Forelimb muscle (tissue), 1 donor: ENCODE measurements around the gene KLK1. TPM values are rescaled to one million over a fixed set of nuclear protein-coding genes. Genes with fewer than 3 reads are reported as not detected.
"Not testable (repeated sequence)": the region's sequence is repeated elsewhere in the genome, so short reads cannot be mapped to it uniquely, and the experiment has no call there.

Source experiments
- DNase-seq: peaks from one replicate; pipeline ENCODE4 v3.0.0-alpha.2; 2013; ENCODE audit warnings: low read depth
- polyA plus RNA-seq: library from polyadenylated mRNA; unstranded; fragments of 120-200 nt; gene quantifications from one replicate; pipeline ENCODE4 v1.2.1, GENCODE V29; 2013; ENCODE audit not compliant: insufficient read length

The KLK1 gene
- polyA plus RNA-seq, 1 donor = 0.56 TPM

DNA sequence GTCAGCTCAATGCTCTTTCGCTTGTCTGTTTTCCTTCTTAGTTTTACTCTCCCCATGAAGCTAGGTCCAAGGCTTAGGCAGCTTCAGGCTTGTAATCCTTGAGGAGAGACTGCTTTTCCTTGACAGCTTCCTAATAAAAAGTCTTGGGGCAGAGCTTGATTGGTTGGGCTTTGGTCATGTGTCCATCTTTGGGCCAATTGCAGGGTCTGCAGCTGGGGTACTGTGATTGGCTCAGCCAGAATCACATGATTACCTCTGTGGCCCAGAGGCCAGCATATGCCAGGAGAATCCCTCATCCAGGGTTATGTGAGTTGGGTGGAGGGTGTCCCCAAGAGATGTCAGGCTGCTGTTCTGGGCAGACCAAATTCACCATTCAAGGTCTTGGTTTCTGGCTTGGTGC is 8.1 kb downstream of the KLK1 start:
- DNase-seq = no peak

DNA sequence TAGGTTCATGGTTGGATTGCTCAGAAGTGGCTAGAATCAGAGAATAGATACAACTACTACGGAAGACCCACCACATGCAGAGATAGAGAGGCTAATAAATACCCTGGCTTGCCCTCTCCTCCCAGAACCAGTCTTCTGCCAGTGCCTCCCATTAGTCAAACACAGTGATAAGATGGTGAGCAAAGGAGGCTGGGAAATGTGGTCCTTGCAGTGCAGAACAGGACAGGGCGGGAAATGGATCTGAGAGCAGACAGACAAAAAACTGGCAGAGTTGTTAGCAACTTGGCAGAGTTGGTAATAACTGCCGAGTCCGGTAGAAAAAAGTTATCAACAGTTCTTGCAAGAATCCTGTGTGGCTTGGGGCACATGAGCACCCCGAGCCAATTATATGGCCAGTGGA is 8.7 kb downstream of the KLK1 start:
- DNase-seq = no peak

- DNase-seq = no peak
These were observed 11.1 kb downstream of the KLK1 start for GRCh38 chr19:50812474-50812873.

DNA sequence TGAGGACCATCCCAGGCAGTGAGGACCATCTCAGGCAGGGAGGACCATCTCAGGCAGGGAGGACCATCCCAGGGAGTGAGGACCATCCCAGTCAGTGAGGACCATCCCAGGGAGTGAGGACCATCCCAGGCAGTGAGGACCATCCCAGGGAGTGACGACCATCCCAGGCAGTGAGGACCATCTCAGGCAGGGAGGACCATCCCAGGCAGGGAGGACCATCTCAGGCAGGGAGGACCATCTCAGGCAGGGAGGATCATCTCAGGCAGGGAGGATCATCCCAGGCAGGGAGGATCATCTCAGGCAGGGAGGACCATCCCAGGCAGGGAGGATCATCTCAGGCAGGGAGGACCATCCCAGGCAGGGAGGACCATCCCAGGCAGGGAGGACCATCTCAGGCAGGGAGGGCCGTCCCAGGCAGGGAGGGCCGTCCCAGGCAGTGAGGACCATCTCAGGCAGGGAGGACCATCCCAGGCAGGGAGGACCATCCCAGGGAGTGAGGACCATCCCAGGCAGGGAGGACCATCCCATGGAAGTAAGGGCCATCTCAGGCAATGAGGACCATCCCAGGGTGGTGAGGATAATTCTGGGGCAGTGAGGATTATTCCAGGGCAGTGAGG is 11.9 kb downstream of the KLK1 start:
- DNase-seq = not testable (repeated sequence)

DNA sequence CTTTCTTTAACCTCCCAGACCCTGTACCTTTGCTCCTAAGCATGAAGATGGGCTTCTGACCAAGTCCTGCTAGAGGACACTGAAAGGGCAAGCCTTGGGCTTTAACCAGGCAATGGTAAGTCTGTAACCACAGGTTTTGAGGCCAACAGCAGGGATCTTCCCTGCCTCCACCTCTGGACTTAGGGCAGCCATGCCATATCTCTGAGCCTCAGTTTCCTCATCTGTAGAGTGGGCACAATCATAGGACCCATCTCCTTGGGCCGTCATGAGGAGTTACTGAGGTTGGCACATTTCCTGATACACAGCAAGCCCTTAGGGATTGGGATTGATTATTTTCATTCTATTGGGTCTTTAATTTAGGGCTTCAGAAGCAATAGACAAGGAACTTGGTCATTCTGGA is 14.7 kb downstream of the KLK1 start:
- DNase-seq = no peak

GRCh38 chr19:50804420-50805272 is 18.9 kb downstream of the KLK1 start:
- peak; percentile 95 for DNase-seq

DNA sequence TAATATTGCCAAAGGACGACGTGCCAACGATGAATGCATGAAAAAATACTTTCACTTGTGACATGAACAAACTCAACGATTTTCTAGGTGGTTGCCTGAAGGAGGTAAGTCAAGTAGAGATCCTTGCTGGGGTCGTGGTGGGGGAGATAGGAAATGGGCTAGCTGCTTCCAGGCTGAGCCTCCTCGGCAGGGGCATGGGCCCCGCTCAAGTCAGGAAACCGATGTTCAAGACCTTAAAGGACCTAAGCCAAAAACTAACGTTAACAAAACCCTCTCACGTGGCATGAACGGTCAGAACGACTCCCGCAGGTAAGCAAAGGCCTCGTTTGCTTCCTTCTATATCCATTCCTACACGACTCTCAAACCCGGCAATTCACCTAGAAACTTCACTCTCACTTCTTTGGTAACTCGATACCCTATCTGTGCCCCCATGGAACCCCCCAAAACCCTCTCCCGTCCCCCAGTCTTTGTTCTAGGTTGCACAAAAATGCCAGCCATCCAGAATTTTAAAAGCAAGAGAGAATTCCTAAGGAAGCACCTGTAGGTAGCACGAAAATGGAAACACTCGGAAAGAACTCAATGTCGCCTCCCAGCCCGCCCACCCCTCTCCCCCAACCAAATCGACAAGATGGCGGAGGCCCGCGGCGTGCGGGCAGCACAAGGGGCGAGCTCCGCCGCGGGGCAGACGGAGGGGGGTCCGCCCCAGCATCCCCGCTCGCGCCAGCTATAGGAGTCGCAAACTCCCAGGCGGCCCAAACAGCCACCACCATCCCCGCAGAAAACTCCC is 19.8 kb downstream of the KLK1 start:
- no peak for DNase-seq

DNA sequence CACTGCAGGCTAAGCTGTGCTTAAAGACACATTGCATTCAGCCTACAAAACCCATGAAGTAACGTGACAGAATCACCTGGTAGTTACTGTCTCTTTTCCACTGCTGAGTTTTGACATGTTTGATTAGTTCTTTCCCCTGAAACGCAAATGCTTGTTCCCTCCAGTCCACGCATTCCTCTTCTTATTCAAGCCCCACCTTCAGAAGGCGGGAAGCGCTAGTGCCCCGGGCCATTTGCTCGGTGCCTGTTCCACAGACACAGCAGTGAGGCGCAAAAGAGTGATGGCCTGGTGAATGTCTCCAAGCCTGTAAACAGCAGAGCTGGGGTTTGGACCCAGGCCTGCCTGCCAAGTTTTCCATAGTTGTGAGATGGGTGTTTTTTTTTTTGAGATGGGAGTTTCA is 22.5 kb downstream of the KLK1 start:
- DNase-seq = no peak

DNA sequence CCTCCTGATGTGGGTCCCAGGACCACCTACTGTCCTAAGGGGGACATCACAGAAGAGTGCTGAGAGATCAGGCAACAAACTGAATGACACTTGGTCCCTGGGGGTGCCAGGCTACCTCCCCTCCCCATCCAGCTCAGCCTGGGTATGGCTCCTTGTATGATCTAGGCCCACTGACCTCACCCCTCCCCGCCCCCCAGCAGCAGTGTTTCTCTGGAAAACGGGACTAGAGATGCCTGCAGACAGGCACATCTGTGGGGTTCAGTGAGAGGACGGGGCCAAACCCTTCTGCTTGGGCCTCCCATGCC is 24.1 kb downstream of the KLK1 start:
- no peak for DNase-seq

GRCh38 chr19:50798659-50799546 is 24.7 kb downstream of the KLK1 start:
- no peak for DNase-seq

DNA sequence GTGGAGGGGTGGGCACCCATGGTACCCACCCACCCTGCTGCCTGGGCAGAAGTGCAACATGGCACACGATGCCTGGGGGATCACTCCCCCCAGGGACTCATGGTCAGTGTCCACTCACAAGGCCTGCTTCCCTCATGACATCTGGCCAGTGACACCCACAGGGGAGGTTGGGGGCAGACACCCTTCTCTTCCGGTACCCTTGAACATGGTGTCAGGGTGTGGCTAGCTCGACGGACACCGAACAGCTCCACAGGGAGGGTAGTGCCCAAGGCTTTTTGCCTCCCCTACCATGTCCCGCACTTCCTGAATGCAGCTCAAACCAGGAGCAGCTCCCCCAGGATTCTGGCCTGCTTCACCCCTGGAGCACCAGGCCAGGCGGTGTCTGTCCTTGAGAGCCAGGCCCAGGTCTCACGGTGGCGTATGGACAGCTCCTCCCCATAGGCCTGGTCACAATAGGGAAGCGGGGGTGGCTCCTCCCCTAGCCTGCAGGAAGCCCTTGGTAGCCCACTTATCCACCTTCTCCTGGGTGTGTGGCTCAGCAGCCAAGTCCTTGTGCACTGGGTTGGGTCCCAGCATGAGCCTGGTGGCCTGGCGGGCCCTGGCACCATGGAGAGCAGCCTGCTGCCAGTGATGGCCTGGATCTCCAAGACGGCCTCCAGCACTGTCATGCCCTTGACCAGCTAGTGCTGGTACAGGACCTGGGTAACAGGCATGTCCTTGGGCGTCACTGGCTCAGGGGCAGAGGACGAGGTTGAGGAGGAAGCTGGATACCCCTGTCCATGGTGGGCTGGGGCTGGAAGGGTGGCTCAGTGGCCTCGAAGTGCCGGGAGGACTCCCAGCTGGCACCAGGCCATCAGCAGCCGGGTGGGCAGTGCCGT is 25.6 kb downstream of the KLK1 start:
- DNase-seq = no peak

GRCh38 chr19:50797429-50797780 is 26.2 kb downstream of the KLK1 start:
- no peak for DNase-seq

- no peak for DNase-seq
These were observed 26.8 kb downstream of the KLK1 start for GRCh38 chr19:50796634-50797428.

DNA sequence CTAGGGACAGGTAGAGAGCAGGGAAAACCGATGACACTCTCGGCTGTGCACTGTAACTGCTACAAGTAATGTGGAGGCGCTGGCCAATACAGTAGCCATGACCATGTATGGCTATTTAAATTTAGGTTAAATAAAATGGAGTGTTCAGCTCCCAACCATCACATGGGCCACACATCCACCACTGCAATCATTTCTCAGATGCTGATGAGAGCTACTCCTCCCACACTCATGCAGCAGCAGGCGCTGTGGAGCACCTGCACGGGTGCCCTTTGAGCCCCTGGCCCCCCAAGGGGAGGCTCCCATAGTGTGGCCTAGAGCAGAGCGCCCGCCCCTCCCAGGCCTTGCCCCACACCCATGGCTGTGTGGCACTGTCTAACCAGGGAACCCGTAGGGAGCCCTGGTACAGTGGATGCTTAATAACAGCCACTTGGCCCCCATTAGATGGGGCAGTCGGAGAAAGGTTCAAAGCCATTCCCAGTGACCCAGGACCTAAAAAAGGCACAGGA is 27.4 kb downstream of the KLK1 start:
- DNase-seq = no peak

GRCh38 chr19:50795664-50796073 is 27.9 kb downstream of the KLK1 start:
- DNase-seq = no peak

DNA sequence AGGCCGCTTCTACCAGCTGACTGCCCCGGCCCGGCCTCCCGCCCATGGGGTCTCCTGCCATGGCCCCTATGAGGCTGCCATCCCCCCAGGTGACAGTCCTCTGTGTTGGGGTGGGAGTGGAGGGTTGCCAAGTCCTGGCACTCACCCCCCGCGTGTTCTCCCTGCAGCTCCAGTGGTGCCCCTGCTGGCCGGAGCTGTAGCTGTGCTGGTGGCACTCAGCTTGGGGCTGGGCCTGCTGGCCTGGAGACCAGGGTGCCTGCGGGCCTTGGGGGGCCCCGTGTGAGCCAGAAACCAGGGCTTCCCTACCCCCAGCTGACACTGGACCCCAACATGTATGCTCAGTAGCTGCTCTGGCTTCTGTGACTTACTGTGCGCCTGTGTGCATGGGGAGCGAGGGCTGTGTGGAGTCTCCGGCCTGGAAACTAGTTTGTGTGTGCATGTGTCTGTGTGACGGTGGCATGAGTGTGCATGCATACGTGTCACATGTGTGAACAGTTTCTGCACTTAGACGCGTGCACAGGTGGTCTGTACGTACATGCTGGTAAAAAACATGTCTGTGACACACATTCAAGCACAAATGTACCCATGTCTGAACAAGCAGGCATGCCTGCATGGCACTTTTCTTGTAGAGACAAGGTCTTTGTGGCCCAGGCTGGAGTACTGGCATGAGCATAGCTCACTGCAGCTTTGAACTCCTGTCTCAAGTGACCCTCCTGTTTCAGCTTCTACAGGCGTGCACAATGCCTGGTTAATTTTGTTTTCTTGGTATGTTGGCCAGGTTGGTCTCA is 28.5 kb downstream of the KLK1 start:
- DNase-seq = no peak

- no peak for DNase-seq
These were observed 29.3 kb downstream of the KLK1 start for GRCh38 chr19:50794074-50794875.

DNA sequence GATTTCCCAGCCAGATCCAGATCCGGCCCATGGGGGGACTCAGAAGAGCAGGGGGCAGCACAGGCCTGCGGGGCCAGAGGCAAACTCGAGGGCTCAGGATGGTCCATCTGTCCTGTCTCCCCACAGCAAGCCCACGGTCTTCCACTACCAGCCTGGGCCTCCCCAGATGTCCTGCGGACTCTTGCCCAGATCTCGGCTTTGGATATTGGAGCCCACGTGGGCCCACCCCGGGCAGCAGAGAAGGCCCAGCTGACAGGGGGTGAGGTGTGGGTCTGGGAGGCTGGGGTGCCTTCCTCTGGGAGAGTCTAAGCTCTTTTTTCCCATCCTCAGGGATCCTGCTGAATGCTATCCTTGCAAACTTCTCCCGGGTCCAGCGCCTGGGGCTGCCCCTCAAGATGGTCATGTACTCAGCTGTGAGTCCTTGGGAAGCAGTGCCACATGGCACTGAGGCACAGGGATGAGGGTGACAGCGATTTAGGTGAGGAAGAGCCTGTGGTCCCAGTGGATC is 30.0 kb downstream of the KLK1 start:
- no peak for DNase-seq
